Endothelial cell of umbilical vein (primary cell): ENCODE measurements around the gene SLC24A1. TPM values are rescaled to one million over a fixed set of nuclear protein-coding genes. Genes with fewer than 3 reads are reported as not detected.

Source experiments
- BruUV-seq: library from RNA; stranded (reverse); fragments of 400-500 nt; replicated peaks from 2 replicates; lab custom pipeline; 2021; lab: Mats Ljungman, UMichigan
- CTCF ChIA-PET: fragments of 300-600, 350-600 bp; sonication (Branson Sonifier 250); formaldehyde crosslinking; loops from one replicate; lab custom pipeline; 2021; ENCODE audit warnings: antibody characterized with exemption, inconsistent platforms; lab: Charles Lee
- POLR2A ChIA-PET: fragments of 300-600, 350-600 bp; sonication (Branson Sonifier 250); formaldehyde crosslinking; loops from one replicate; lab custom pipeline; 2021; ENCODE audit warnings: antibody characterized with exemption, inconsistent platforms; lab: Charles Lee
- DNase-seq: peaks from one replicate; pipeline ENCODE4 v3.0.0-alpha.2; 2011; ENCODE audit warnings: low read depth, low spot score
- FAIRE-seq: peaks from 2 replicates; lab custom pipeline; 2011; peaks lifted over from hg19 to GRCh38; lab: Jason Lieb, UNC
- H2AFZ ChIP-seq: 2 replicates; pipeline ENCODE4 v1.6.0; 2012; ENCODE audit warnings: low read depth, low read length, control low read depth, inconsistent platforms
- H3K27ac ChIP-seq: 2 replicates; pipeline ENCODE4 v1.5.1; 2011; ENCODE audit warnings: low read depth, mild to moderate bottlenecking, control low read depth, low read length, moderate library complexity; ENCODE audit not compliant: insufficient read depth
- H3K27me3 ChIP-seq, 2 experiments: 2 replicates each; pipeline versions ENCODE4 v1.6.0 to v1.6.1; 2011; ENCODE audit warnings: low read length in 2 of 2, mixed read lengths in 1 of 2; ENCODE audit not compliant: control insufficient read depth in 2 of 2, insufficient read depth in 2 of 2
- H3K36me3 ChIP-seq, 2 experiments: 2 replicates in 1 of 2; 3 replicates in 1 of 2; pipeline ENCODE4 v1.5.1; 2011; ENCODE audit warnings: low read length in 2 of 2, mild to moderate bottlenecking in 1 of 2, moderate library complexity in 1 of 2; ENCODE audit not compliant: control insufficient read depth in 2 of 2, insufficient read depth in 2 of 2; ENCODE audit errors: extremely low read depth in 1 of 2
- H3K4me1 ChIP-seq: 3 replicates; pipeline ENCODE4 v1.5.1; 2011; ENCODE audit warnings: mild to moderate bottlenecking, low read length; ENCODE audit not compliant: control insufficient read depth, insufficient read depth; ENCODE audit errors: extremely low read depth
- H3K4me2 ChIP-seq: 2 replicates; pipeline ENCODE4 v1.6.1; 2011; ENCODE audit warnings: low read length, control low read depth, mixed read lengths; ENCODE audit not compliant: insufficient read depth
- H3K4me3 ChIP-seq, 3 experiments: fragments of 200-600 bp in 1 of 3; sonication (generic), shearing (Covaris generic) in 1 of 3; replicated peaks in 1 of 3; 2 replicates each; pipeline ENCODE4 v1.5.1; 2011 to 2016; ENCODE audit warnings: control low read depth in 3 of 3, low read length in 3 of 3, mild to moderate bottlenecking in 2 of 3, inconsistent platforms in 1 of 3, low read depth in 1 of 3, moderate library complexity in 1 of 3; ENCODE audit not compliant: insufficient read depth in 1 of 3
- H3K79me2 ChIP-seq: 2 replicates; pipeline ENCODE4 v1.6.0; 2012; ENCODE audit warnings: low read length, inconsistent platforms; ENCODE audit not compliant: control insufficient read depth, insufficient read depth
- H3K9ac ChIP-seq: replicated peaks from 2 replicates; pipeline ENCODE3; 2011; ENCODE audit warnings: low read length, control low read depth; ENCODE audit not compliant: insufficient read depth; ENCODE audit errors: extremely low read depth
- H3K9me1 ChIP-seq: replicated peaks from 3 replicates; pipeline ENCODE4 v1.6.0; 2011; ENCODE audit warnings: mild to moderate bottlenecking, low read length; ENCODE audit not compliant: control insufficient read depth, insufficient read depth; ENCODE audit errors: extremely low read depth
- H3K9me3 ChIP-seq: replicated peaks from 2 replicates; pipeline ENCODE4 v1.5.1; 2012; ENCODE audit warnings: low read length, inconsistent platforms; ENCODE audit not compliant: control insufficient read depth, insufficient read depth
- H4K20me1 ChIP-seq: replicated peaks from 2 replicates; pipeline ENCODE3; 2011; ENCODE audit warnings: mild to moderate bottlenecking, low read length; ENCODE audit not compliant: control insufficient read depth, insufficient read depth; ENCODE audit errors: extremely low read depth
- CTCF ChIP-seq, 2 donors: IDR thresholded peaks; 1 replicate in 1 of 2; 2 replicates in 1 of 2; pipeline ENCODE4 v1.5.1; 2011; ENCODE audit warnings: low read length in 2 of 2, mild to moderate bottlenecking in 2 of 2, moderate library complexity in 2 of 2, control low read depth in 1 of 2, inconsistent platforms in 1 of 2, low read depth in 1 of 2; ENCODE audit not compliant: insufficient read depth in 1 of 2; ENCODE audit errors: extremely low read depth in 1 of 2
- EZH2 ChIP-seq: IDR thresholded peaks from 2 replicates; pipeline ENCODE4 v1.6.1; 2012; ENCODE audit warnings: borderline replicate concordance, low read depth, mild to moderate bottlenecking, moderate library complexity, low read length, inconsistent platforms; ENCODE audit not compliant: severe bottlenecking
- FOS ChIP-seq: IDR thresholded peaks from 2 replicates; pipeline ENCODE4 v1.6.1; 2011; ENCODE audit warnings: mild to moderate bottlenecking, low read length, moderate library complexity, borderline replicate concordance; ENCODE audit not compliant: insufficient read depth
- GATA2 ChIP-seq: IDR thresholded peaks from 2 replicates; pipeline ENCODE4 v1.7.0; 2011; ENCODE audit warnings: low read depth, mild to moderate bottlenecking, moderate library complexity, mixed read lengths, low read length; ENCODE audit not compliant: insufficient read length, insufficient read depth
- JUN ChIP-seq: IDR thresholded peaks from 2 replicates; pipeline ENCODE4 v1.6.1; 2011; ENCODE audit warnings: borderline replicate concordance, low read depth; ENCODE audit not compliant: insufficient read length, insufficient read depth
- MAX ChIP-seq: IDR thresholded peaks from 2 replicates; pipeline ENCODE4 v1.6.1; 2011; ENCODE audit not compliant: insufficient read depth, insufficient read length
- MYC ChIP-seq: IDR thresholded peaks from one replicate; pipeline ENCODE4 v1.6.1; 2011; ENCODE audit warnings: mild to moderate bottlenecking, low read depth, low read length
- POLR2A ChIP-seq: IDR thresholded peaks from 2 replicates; pipeline ENCODE4 v1.6.1; 2012; ENCODE audit warnings: low read depth, mild to moderate bottlenecking, control low read depth, low read length
- POLR2AphosphoS5 ChIP-seq: IDR thresholded peaks from 2 replicates; pipeline ENCODE4 v1.6.1; 2012; ENCODE audit warnings: low read depth, mild to moderate bottlenecking, control low read depth, low read length, moderate library complexity; ENCODE audit not compliant: insufficient read depth
- dilution Hi-C: fragments of 300-500 bp; cut with MboI; formaldehyde crosslinking; loops from one replicate; pipeline ENCODE4 v1.15.0; 2019; ENCODE audit warnings: low sequenced_read_pairs; ENCODE audit not compliant: extremely low pct_ligation_motif_present
- intact Hi-C: fragments of 100-400 bp; cut with micrococcal nuclease; formaldehyde crosslinking; loops from one replicate; pipeline ENCODE4 v1.10.0; 2022
- polyA plus RNA-seq, 4 experiments: library from polyadenylated mRNA; depleted of rRNA in 3 of 4; stranded (reverse) in 3 of 4; unstranded in 1 of 4; fragments of >200 nt; gene quantifications; 2 replicates each; pipeline versions ENCODE4 v1.2.1 to v1.2.3, GENCODE V29; 2011 to 2012; ENCODE audit warnings: missing spikeins in 1 of 4
- total RNA-seq: library from RNA; stranded (reverse); gene quantifications from 2 replicates; pipeline ENCODE4 v1.2.3, GENCODE V29; 2021

The SLC24A1 gene
- total and polyA plus RNA-seq, 2 donors (not counting 3 experiments of a cell fraction or from before 2014, with no cell fraction given): 3.6 to 7.3 TPM

GRCh38 chr15:65634356-65634755 lies 12.6 kb downstream of the SLC24A1 start:
- Histone ChIP-seq H3K4me1 (no peaks in the 10 kb centered on the region), H3K9me1 (no peaks in the 10 kb centered on the region), H3K27ac (no peak overlapping the region), H3K79me2 (no peaks in the 10 kb centered on the region), H3K4me3 (no peak overlapping the region), H3K9me3 (no peaks in the 10 kb centered on the region), H2AFZ (no peak overlapping the region), H3K4me2 (no peak overlapping the region), H3K9ac (no peak overlapping the region), H3K36me3 (no peaks in the 10 kb centered on the region), H3K27me3 (no peaks in the 10 kb centered on the region), H4K20me1 (no peaks in the 10 kb centered on the region)
- ChIA-PET POLR2A (no interaction called here), CTCF (interaction anchor here (1.2 kb wide), 1 partner anchor 19 kb away, joined by 4 read pairs; no protein-coding TSS in a partner anchor)
- intact Hi-C loops: loop anchor here (10.0 kb wide), 1 partner anchor 310 kb away; no protein-coding TSS in a partner anchor
- FAIRE-seq: no peak
- no peak for DNase-seq
- TF ChIP-seq CTCF (IDR thresholded peaks at IDR 0.05; ENCODE audit: extremely low read depth in 1 of 2, insufficient read depth in 1 of 2, low read depth in 1 of 2, low read length in 2 of 2): no peak
- dilution Hi-C loops: no loop called here
- no TSS peak for BruUV-seq

GRCh38 chr15:65638109-65638508 lies 16.4 kb downstream of the SLC24A1 start:
- H2AFZ ChIP-seq: no peak overlapping the region
- no peaks in the 10 kb centered on the region for H3K36me3 ChIP-seq
- TF ChIP-seq EZH2: no peak
- TF ChIP-seq POLR2A: no peak
- TF ChIP-seq GATA2: no peak
- no peak for TF ChIP-seq MYC
- no peak for TF ChIP-seq CTCF (IDR thresholded peaks at IDR 0.05; ENCODE audit: extremely low read depth in 1 of 2, insufficient read depth in 1 of 2, low read depth in 1 of 2, low read length in 2 of 2)
- no peak for TF ChIP-seq FOS
- TF ChIP-seq MAX: no peak
- TF ChIP-seq JUN: no peak
- TF ChIP-seq POLR2AphosphoS5: no peak
- no peaks in the 10 kb centered on the region for H4K20me1 ChIP-seq
- H3K27me3 ChIP-seq: no peaks in the 10 kb centered on the region
- H3K79me2 ChIP-seq: no peaks in the 10 kb centered on the region
- ChIA-PET CTCF (interaction anchor here (0.7 to 3.7 kb wide), 15 partner anchors 10 to 342 kb away, joined by 3 to 25 read pairs (median 5); partner anchors contain the start of gene INTS14), POLR2A (no interaction called here)
- no peak overlapping the region for H3K9ac ChIP-seq
- no TSS peak for BruUV-seq
- DNase-seq: no peak
- H3K9me1 ChIP-seq: no peaks in the 10 kb centered on the region
- FAIRE-seq: no peak
- intact Hi-C loops: loop anchor here (1.0 to 10.0 kb wide), 4 partner anchors 191 to 307 kb away; partner anchors contain the start of gene RAB11A
- H3K27ac ChIP-seq: no peak overlapping the region
- dilution Hi-C loops: no loop called here
- no peaks in the 10 kb centered on the region for H3K9me3 ChIP-seq
- H3K4me3 ChIP-seq: no peak overlapping the region
- no peak overlapping the region for H3K4me2 ChIP-seq
- H3K4me1 ChIP-seq: peaks cover 15% of the 10 kb centered on the region
